GM23338 (cell line): Measurements from ENCODE around the gene CDCA7L. TPM values are rescaled to one million over a fixed set of nuclear protein-coding genes. Genes with fewer than 3 reads are reported as not detected.

ENCODE experiments used
- ATAC-seq: fragments of 200-7000 bp; cut with Tn5 transposase; 3 replicates; pipeline ENCODE4 v1.9.1; 2020
- DNase-seq: peaks from one replicate; pipeline ENCODE4 v3.0.0-alpha.2; 2015; ENCODE audit warnings: low spot score
- H2AFZ ChIP-seq: fragments of 200-600 bp; sonication (generic); 2 replicates; pipeline ENCODE4 v1.8.0; 2016; ENCODE audit warnings: antibody characterized with exemption, mild to moderate bottlenecking, moderate library complexity
- H3F3A ChIP-seq: fragments of 200-600 bp; sonication (generic); replicated peaks from 2 replicates; pipeline ENCODE4 v1.8.0; 2017; ENCODE audit warnings: antibody characterized with exemption, mixed run types, low read depth
- H3K27ac ChIP-seq: fragments of 200-600 bp; sonication (generic); 2 replicates; pipeline ENCODE4 v1.6.1; 2016; ENCODE audit warnings: low read depth
- H3K27me3 ChIP-seq: fragments of 200-600 bp; sonication (generic); 2 replicates; pipeline ENCODE4 v1.8.0; 2016; ENCODE audit warnings: mild to moderate bottlenecking, mixed run types, moderate library complexity; ENCODE audit not compliant: insufficient read depth
- H3K36me3 ChIP-seq: fragments of 200-600 bp; sonication (generic); 2 replicates; pipeline ENCODE4 v1.8.0; 2016; ENCODE audit warnings: mild to moderate bottlenecking; ENCODE audit not compliant: insufficient read depth
- H3K4me1 ChIP-seq: fragments of 200-600 bp; sonication (generic); 2 replicates; pipeline ENCODE4 v1.8.0; 2016; ENCODE audit warnings: mild to moderate bottlenecking, moderate library complexity; ENCODE audit not compliant: insufficient read depth
- H3K4me2 ChIP-seq: fragments of 200-600 bp; sonication (generic); 2 replicates; pipeline ENCODE4 v1.7.1; 2017; ENCODE audit warnings: mixed run types
- H3K4me3 ChIP-seq: fragments of 200-600 bp; sonication (generic); 2 replicates; pipeline ENCODE4 v1.6.1; 2016; ENCODE audit warnings: mixed run types
- H3K79me2 ChIP-seq: fragments of 200-600 bp; sonication (generic); replicated peaks from 2 replicates; pipeline ENCODE4 v1.8.0; 2017; ENCODE audit warnings: mild to moderate bottlenecking; ENCODE audit not compliant: insufficient read depth
- H3K9me2 ChIP-seq: fragments of 200-600 bp; sonication (generic); 2 replicates; pipeline ENCODE4 v1.8.0; 2017; ENCODE audit not compliant: insufficient read depth
- H4K20me1 ChIP-seq: fragments of 200-600 bp; sonication (generic); replicated peaks from 2 replicates; pipeline ENCODE4 v1.8.0; 2017; ENCODE audit warnings: mild to moderate bottlenecking; ENCODE audit not compliant: insufficient read depth
- H3K27ac Mint-ChIP-seq: 2 replicates; pipeline ENCODE4 v1.8.0; 2020; ENCODE audit warnings: inconsistent platforms, mild to moderate bottlenecking, moderate library complexity, mixed read lengths
- H3K27me3 Mint-ChIP-seq: 3 replicates; pipeline ENCODE4 v1.8.0; 2022; ENCODE audit warnings: low read depth, mild to moderate bottlenecking, moderate library complexity, mixed read lengths, inconsistent platforms; ENCODE audit not compliant: insufficient read depth, poor library complexity
- H3K36me3 Mint-ChIP-seq: 3 replicates; pipeline ENCODE4 v1.8.0; 2021; ENCODE audit warnings: low read depth, mild to moderate bottlenecking, inconsistent platforms, moderate library complexity, mixed read lengths
- H3K4me1 Mint-ChIP-seq: 3 replicates; pipeline ENCODE4 v1.8.0; 2020; ENCODE audit warnings: mild to moderate bottlenecking, inconsistent platforms, mixed read lengths
- H3K4me3 Mint-ChIP-seq: 3 replicates; pipeline ENCODE4 v1.8.0; 2021; ENCODE audit warnings: moderate library complexity, mild to moderate bottlenecking, inconsistent platforms, mixed read lengths
- H3K9me3 Mint-ChIP-seq: 3 replicates; pipeline ENCODE4 v1.8.0; 2020; ENCODE audit warnings: moderate library complexity, mild to moderate bottlenecking, inconsistent platforms, mixed read lengths
- CREB1 ChIP-seq: fragments of 250-450 bp; sonication (Bioruptor Pico); IDR thresholded peaks from 2 replicates; pipeline ENCODE4 v1.5.0; 2020; ENCODE audit warnings: low read depth, mild to moderate bottlenecking, moderate library complexity
- CTCF ChIP-seq, 2 experiments: fragments of 200-600 bp in 1 of 2; sonication (generic) in 1 of 2; conservative IDR thresholded peaks; 2 replicates each; pipeline versions ENCODE4 v1.5.1 to v1.6.1; 2016 to 2017; ENCODE audit warnings: antibody characterized with exemption in 2 of 2, low read depth in 2 of 2, mild to moderate bottlenecking in 2 of 2, moderate library complexity in 1 of 2
- JUNB ChIP-seq: IDR thresholded peaks from one replicate; pipeline ENCODE4 v1.6.1; 2016; ENCODE audit warnings: antibody characterized with exemption; ENCODE audit not compliant: unreplicated experiment
- ZNF331 ChIP-seq: fragments of 250-450 bp; sonication (Bioruptor Pico); IDR thresholded peaks from 2 replicates; pipeline ENCODE4 v1.5.0; 2020; ENCODE audit warnings: low read depth, mild to moderate bottlenecking, moderate library complexity
- ZNF462 ChIP-seq: fragments of 250-450 bp; sonication (Bioruptor Pico); IDR thresholded peaks from 2 replicates; pipeline ENCODE4 v1.5.0; 2020; ENCODE audit warnings: mild to moderate bottlenecking, moderate library complexity
- polyA plus RNA-seq: library from polyadenylated mRNA; unstranded; fragments of >200 nt; fragmentation: Nextera tagmentation; extraction: Ambion mirVana; gene quantifications from 2 replicates; pipeline ENCODE4 v1.2.1, GENCODE V29; 2016
- total RNA-seq: library from RNA; depleted of rRNA; stranded (reverse); fragments of >200 nt; shearing (Covaris generic); gene quantifications from 2 replicates; pipeline ENCODE4 v1.2.3, GENCODE V29; 2014

CDCA7L gene
- total and polyA plus RNA-seq, 2 experiments from 2014 or later = 174 to 187 TPM

- no peak for TF ChIP-seq ZNF462
Observed at GRCh38 chr7:21942955-21943354, 2.7 kb downstream of the CDCA7L start (continued).

GRCh38 chr7:21941611-21942141, 4.0 kb downstream of the CDCA7L start:
- Histone ChIP-seq H2AFZ (no peak overlapping the region), H3K27me3 (no peaks in the 10 kb centered on the region), H3K4me1 (peaks cover 59% of the 10 kb centered on the region), H3K36me3 (no peaks in the 10 kb centered on the region; the same call in 1 of the 2 replicates), H3F3A (no peaks in the 10 kb centered on the region), H3K79me2 (peaks cover 84% of the 10 kb centered on the region), H3K27ac (no peak overlapping the region; the same call in 1 of the 2 replicates), H4K20me1 (peaks cover 52% of the 10 kb centered on the region), H3K4me2 (peak overlapping the region; percentile 82; the same call in 1 of the 2 replicates), H3K4me3 (0 out of 2 replicates have a peak overlapping the region, but pooled peaks have one; percentile 71), H3K9me2 (no peaks in the 10 kb centered on the region; the same call in 1 of the 2 replicates)
- no peak for DNase-seq
- H3K27me3 Mint-ChIP-seq = peaks cover 4% of the 10 kb centered on the region
- H3K4me3 Mint-ChIP-seq = peak overlapping the region; percentile 14; the same call in 2 of the 3 replicates
- no peak for ATAC-seq
- no peaks in the 10 kb centered on the region for H3K9me3 Mint-ChIP-seq
- no peak overlapping the region for H3K27ac Mint-ChIP-seq
- peaks cover 37% of the 10 kb centered on the region for H3K36me3 Mint-ChIP-seq
- H3K4me1 Mint-ChIP-seq = peaks cover 58% of the 10 kb centered on the region
- TF ChIP-seq CTCF (conservative IDR thresholded peaks at IDR 0.05; ENCODE audit: low read depth in 2 of 2) = no peak
- TF ChIP-seq CREB1 (CRISPR knock-in tag) = no peak
- TF ChIP-seq JUNB = no peak
- no peak for TF ChIP-seq ZNF331 (CRISPR knock-in tag)
- TF ChIP-seq ZNF462 = no peak
